ENCODE data around the gene CDKN2B-AS1. TPM values are rescaled to one million over a fixed set of nuclear protein-coding genes. Genes with fewer than 3 reads are reported as not detected.
"Not testable (repeated sequence)": the region's sequence is repeated elsewhere in the genome, so short reads cannot be mapped to it uniquely, and the experiment has no call there.

Gene CDKN2B-AS1
- polyA plus RNA-seq, 1 donor (not counting 4 experiments of a cell fraction or from before 2014, with no cell fraction given): 1.1 TPM

- FAIRE-seq: no peak
- H3K4me2 ChIP-seq (ENCODE audit: control insufficient read depth, extremely low read depth, insufficient read depth, low read depth, low read length): no peak overlapping the region
- DNase-seq (ENCODE audit: low read depth, low spot score): no peak
- TF ChIP-seq EZH2 (IDR thresholded peaks at IDR 0.05; ENCODE audit: low read length) (no peak), CTCF (optimal IDR thresholded peaks at IDR 0.05 in 1 of 3, IDR thresholded peaks at IDR 0.05 in 1 of 3, conservative IDR thresholded peaks at IDR 0.05 in 1 of 3; ENCODE audit: extremely low read depth in 1 of 3, insufficient read depth in 2 of 3, low read length in 3 of 3) (no peak)
- H4K20me1 ChIP-seq (ENCODE audit: control insufficient read depth, extremely low read depth, insufficient read depth, low read length): no peaks in the 10 kb centered on the region
- dilution Hi-C loops (cut with MboI; ENCODE audit: extremely low pct_ligation_motif_present, low sequenced_read_pairs): no loop called here
- H2AFZ ChIP-seq (ENCODE audit: control insufficient read depth, low read length): no peak overlapping the region
- H3K27me3 ChIP-seq (ENCODE audit: control insufficient read depth, extremely low read depth, insufficient read depth, low read length): no peaks in the 10 kb centered on the region
- no peaks in the 10 kb centered on the region for H3K4me1 ChIP-seq (ENCODE audit: control insufficient read depth, extremely low read depth, insufficient read depth, low read length)
- no peak overlapping the region for H3K27ac ChIP-seq (ENCODE audit: control insufficient read depth, insufficient read depth, low read length)
- no peaks in the 10 kb centered on the region for H3K36me3 ChIP-seq (ENCODE audit: control insufficient read depth in 2 of 2, extremely low read depth in 1 of 2, insufficient read depth in 2 of 2, low read length in 2 of 2)
- H3K9ac ChIP-seq (ENCODE audit: control insufficient read depth, extremely low read depth, insufficient read depth, low read length): no peak overlapping the region
- H3K79me2 ChIP-seq (ENCODE audit: control insufficient read depth, insufficient read depth, low read length): no peaks in the 10 kb centered on the region
- H3K9me1 ChIP-seq (ENCODE audit: control insufficient read depth, extremely low read depth, insufficient read depth, low read length): no peaks in the 10 kb centered on the region
- H3K9me3 ChIP-seq (ENCODE audit: control insufficient read depth, low read depth, low read length): no peaks in the 10 kb centered on the region
- no peak overlapping the region for H3K4me3 ChIP-seq (ENCODE audit: control insufficient read depth in 2 of 3, extremely low read depth in 1 of 3, insufficient read depth in 2 of 3, low read depth in 1 of 3, low read length in 3 of 3)
Observed at GRCh38 chr9:21958833-21959232, 35.8 kb upstream of the CDKN2B-AS1 start.

- H3K9me1 ChIP-seq (ENCODE audit: control insufficient read depth, extremely low read depth, insufficient read depth, low read length); FAIRE-seq; DNase-seq (ENCODE audit: low read depth, low spot score): not testable (repeated sequence)
Observed at GRCh38 chr9:21959268-21959667, 35.3 kb upstream of the CDKN2B-AS1 start.

GRCh38 chr9:21961569-21961968 lies 33.0 kb upstream of the CDKN2B-AS1 start:
- TF ChIP-seq EZH2 (IDR thresholded peaks at IDR 0.05; ENCODE audit: low read length) (no peak), CTCF (optimal IDR thresholded peaks at IDR 0.05 in 1 of 3, IDR thresholded peaks at IDR 0.05 in 1 of 3, conservative IDR thresholded peaks at IDR 0.05 in 1 of 3; ENCODE audit: extremely low read depth in 1 of 3, insufficient read depth in 2 of 3, low read length in 3 of 3) (no peak)
- no peaks in the 10 kb centered on the region for H3K9me3 ChIP-seq (ENCODE audit: control insufficient read depth, low read depth, low read length)
- FAIRE-seq (no peak), DNase-seq (ENCODE audit: low read depth, low spot score) (no peak)
- H4K20me1 ChIP-seq (ENCODE audit: control insufficient read depth, extremely low read depth, insufficient read depth, low read length): no peaks in the 10 kb centered on the region
- H3K36me3 ChIP-seq (ENCODE audit: control insufficient read depth in 2 of 2, extremely low read depth in 1 of 2, insufficient read depth in 2 of 2, low read length in 2 of 2): no peaks in the 10 kb centered on the region
- H3K9ac ChIP-seq (ENCODE audit: control insufficient read depth, extremely low read depth, insufficient read depth, low read length): no peak overlapping the region
- H3K27me3 ChIP-seq (ENCODE audit: control insufficient read depth, extremely low read depth, insufficient read depth, low read length): no peaks in the 10 kb centered on the region
- H3K79me2 ChIP-seq (ENCODE audit: control insufficient read depth, insufficient read depth, low read length): no peaks in the 10 kb centered on the region
- H3K4me1 ChIP-seq (ENCODE audit: control insufficient read depth, extremely low read depth, insufficient read depth, low read length): peaks cover 11% of the 10 kb centered on the region
- H3K4me2 ChIP-seq (ENCODE audit: control insufficient read depth, extremely low read depth, insufficient read depth, low read depth, low read length): no peak overlapping the region
- dilution Hi-C loops (cut with MboI; ENCODE audit: extremely low pct_ligation_motif_present, low sequenced_read_pairs): no loop called here
- H3K4me3 ChIP-seq (ENCODE audit: control insufficient read depth in 2 of 3, extremely low read depth in 1 of 3, insufficient read depth in 2 of 3, low read depth in 1 of 3, low read length in 3 of 3): no peak overlapping the region
- no peaks in the 10 kb centered on the region for H3K9me1 ChIP-seq (ENCODE audit: control insufficient read depth, extremely low read depth, insufficient read depth, low read length)
- H2AFZ ChIP-seq (ENCODE audit: control insufficient read depth, low read length): no peak overlapping the region
- H3K27ac ChIP-seq (ENCODE audit: control insufficient read depth, insufficient read depth, low read length): no peak overlapping the region

More at GRCh38 chr9:21959268-21959667, 35.3 kb upstream of the CDKN2B-AS1 start:
- H4K20me1 ChIP-seq (ENCODE audit: control insufficient read depth, extremely low read depth, insufficient read depth, low read length); H3K4me2 ChIP-seq (ENCODE audit: control insufficient read depth, extremely low read depth, insufficient read depth, low read depth, low read length); H3K4me1 ChIP-seq (ENCODE audit: control insufficient read depth, extremely low read depth, insufficient read depth, low read length); H3K4me3 ChIP-seq (ENCODE audit: control insufficient read depth in 2 of 3, extremely low read depth in 1 of 3, insufficient read depth in 2 of 3, low read depth in 1 of 3, low read length in 3 of 3); H3K27ac ChIP-seq (ENCODE audit: control insufficient read depth, insufficient read depth, low read length); H3K27me3 ChIP-seq (ENCODE audit: control insufficient read depth, extremely low read depth, insufficient read depth, low read length); H3K9me3 ChIP-seq (ENCODE audit: control insufficient read depth, low read depth, low read length); H3K79me2 ChIP-seq (ENCODE audit: control insufficient read depth, insufficient read depth, low read length); H2AFZ ChIP-seq (ENCODE audit: control insufficient read depth, low read length); H3K9ac ChIP-seq (ENCODE audit: control insufficient read depth, extremely low read depth, insufficient read depth, low read length); H3K36me3 ChIP-seq (ENCODE audit: control insufficient read depth in 2 of 2, extremely low read depth in 1 of 2, insufficient read depth in 2 of 2, low read length in 2 of 2); dilution Hi-C loops (cut with MboI; ENCODE audit: extremely low pct_ligation_motif_present, low sequenced_read_pairs): not testable (repeated sequence)

All from keratinocyte (primary cell).